ENCODE measurements around the gene HOXB4.

- TF ChIP-seq, protein P1, sequence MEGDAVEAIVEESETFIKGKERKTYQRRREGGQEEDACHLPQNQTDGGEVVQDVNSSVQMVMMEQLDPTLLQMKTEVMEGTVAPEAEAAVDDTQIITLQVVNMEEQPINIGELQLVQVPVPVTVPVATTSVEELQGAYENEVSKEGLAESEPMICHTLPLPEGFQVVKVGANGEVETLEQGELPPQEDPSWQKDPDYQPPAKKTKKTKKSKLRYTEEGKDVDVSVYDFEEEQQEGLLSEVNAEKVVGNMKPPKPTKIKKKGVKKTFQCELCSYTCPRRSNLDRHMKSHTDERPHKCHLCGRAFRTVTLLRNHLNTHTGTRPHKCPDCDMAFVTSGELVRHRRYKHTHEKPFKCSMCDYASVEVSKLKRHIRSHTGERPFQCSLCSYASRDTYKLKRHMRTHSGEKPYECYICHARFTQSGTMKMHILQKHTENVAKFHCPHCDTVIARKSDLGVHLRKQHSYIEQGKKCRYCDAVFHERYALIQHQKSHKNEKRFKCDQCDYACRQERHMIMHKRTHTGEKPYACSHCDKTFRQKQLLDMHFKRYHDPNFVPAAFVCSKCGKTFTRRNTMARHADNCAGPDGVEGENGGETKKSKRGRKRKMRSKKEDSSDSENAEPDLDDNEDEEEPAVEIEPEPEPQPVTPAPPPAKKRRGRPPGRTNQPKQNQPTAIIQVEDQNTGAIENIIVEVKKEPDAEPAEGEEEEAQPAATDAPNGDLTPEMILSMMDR (IDR thresholded peaks at IDR 0.05): no peak
- TF ChIP-seq POLR2A (IDR thresholded peaks at IDR 0.05): no peak
Observed at GRCh38 chr17:48545539-48545938, 32.6 kb downstream of the HOXB4 start.
